ENCODE results near the gene C5orf58. TPM values are rescaled to one million over a fixed set of nuclear protein-coding genes. Genes with fewer than 3 reads are reported as not detected.

The C5orf58 gene
- total RNA-seq, 4 donors from 2014 or later, result 0.79 TPM; not detected in 3

- intact Hi-C loops (cut with DNase I; ENCODE audit: low total_unique reads), result no loop called here
Observed at GRCh38 chr5:170273968-170274710, 41.4 kb downstream of the C5orf58 start.

GRCh38 chr5:170275376-170275994, 42.7 kb downstream of the C5orf58 start:
- Histone ChIP-seq H3K9me3 (no peaks in the 10 kb centered on the region), H3K27me3 (no peaks in the 10 kb centered on the region), H3K4me1 (peaks cover 3 to 41% (median 15%) of the 10 kb centered on the region in 4 donors), H3K27ac (peak overlapping the region; percentile 34 to 55 (median 46)), H3K36me3 (no peaks in the 10 kb centered on the region), H3K4me3 (no peak overlapping the region)
- in situ Hi-C loops (cut with MboI; ENCODE audit: low pct_ligation_motif_present in 1 of 4, low pct_unique_long_range_greater_than_20kb in 1 of 4, low sequenced_read_pairs in 3 of 4), result no loop called here
- TF ChIP-seq CTCF (IDR thresholded peaks at IDR 0.05) (no peak), POLR2AphosphoS5 (IDR thresholded peaks at IDR 0.05) (no peak), EP300 (IDR thresholded peaks at IDR 0.05; ENCODE audit: low read depth) (no peak), POLR2A (IDR thresholded peaks at IDR 0.05) (no peak)
- intact Hi-C loops (cut with DNase I; ENCODE audit: low total_unique reads), result no loop called here
- DNase-seq, result no peak
- WGBS, 2 donors (ENCODE audit: low coverage in 1 of 2), result 74 to 100% methylated on average over 1 to 8 of the region's 8 CpGs

More at GRCh38 chr5:170273968-170274710, 41.4 kb downstream of the C5orf58 start:
- WGBS, 2 donors (ENCODE audit: low coverage in 1 of 2), result 20 to 53% methylated on average over 1 to 8 of the region's 8 CpGs
- DNase-seq, result no peak
- Histone ChIP-seq H3K36me3 (no peaks in the 10 kb centered on the region), H3K4me3 (no peak overlapping the region), H3K4me1 (peaks cover 0 to 32% (median 3%) of the 10 kb centered on the region in 4 donors), H3K9me3 (no peaks in the 10 kb centered on the region), H3K27ac (peak overlapping the region in 2 of 4 donors; percentile 2 to 37), H3K27me3 (no peaks in the 10 kb centered on the region)
- no peak for TF ChIP-seq POLR2AphosphoS5 (IDR thresholded peaks at IDR 0.05)
- TF ChIP-seq CTCF (IDR thresholded peaks at IDR 0.05), result no peak
- no peak for TF ChIP-seq EP300 (IDR thresholded peaks at IDR 0.05; ENCODE audit: low read depth)
- no peak for TF ChIP-seq POLR2A (IDR thresholded peaks at IDR 0.05)
- in situ Hi-C loops (cut with MboI; ENCODE audit: low pct_ligation_motif_present in 1 of 4, low pct_unique_long_range_greater_than_20kb in 1 of 4, low sequenced_read_pairs in 3 of 4), result loop anchor here in 2 of 4 donors (25.0 kb wide), 1 partner anchor 138 kb away; no protein-coding TSS in a partner anchor

GRCh38 chr5:170276140-170276539, 43.4 kb downstream of the C5orf58 start:
- 97 to 100% methylated on average over 1 to 2 of the region's 2 CpGs for WGBS, 2 donors (ENCODE audit: low coverage in 1 of 2)
- H3K4me3 ChIP-seq, result no peak overlapping the region
- in situ Hi-C loops (cut with MboI; ENCODE audit: low pct_ligation_motif_present in 1 of 4, low pct_unique_long_range_greater_than_20kb in 1 of 4, low sequenced_read_pairs in 3 of 4) (no loop called here), intact Hi-C loops (cut with DNase I; ENCODE audit: low total_unique reads) (no loop called here)
- DNase-seq, result no peak
- H3K27me3 ChIP-seq, result no peaks in the 10 kb centered on the region
- peak overlapping the region; percentile 22 to 55 (median 42) for H3K27ac ChIP-seq
- H3K9me3 ChIP-seq, result no peaks in the 10 kb centered on the region
- peaks cover 3 to 48% (median 16%) of the 10 kb centered on the region in 4 donors for H3K4me1 ChIP-seq
- TF ChIP-seq CTCF (IDR thresholded peaks at IDR 0.05), result no peak
- no peak for TF ChIP-seq EP300 (IDR thresholded peaks at IDR 0.05; ENCODE audit: low read depth)
- no peak for TF ChIP-seq POLR2A (IDR thresholded peaks at IDR 0.05)
- no peak for TF ChIP-seq POLR2AphosphoS5 (IDR thresholded peaks at IDR 0.05)
- no peaks in the 10 kb centered on the region for H3K36me3 ChIP-seq

- 46 to 65% methylated on average over 4 to 6 of the region's 6 CpGs for WGBS, 2 donors (ENCODE audit: low coverage in 1 of 2)
- no peak for DNase-seq
- Histone ChIP-seq H3K27me3 (no peaks in the 10 kb centered on the region), H3K9me3 (no peaks in the 10 kb centered on the region), H3K27ac (peak overlapping the region; percentile 7 to 48 (median 32)), H3K4me1 (peaks cover 3 to 40% (median 16%) of the 10 kb centered on the region in 4 donors), H3K36me3 (no peaks in the 10 kb centered on the region), H3K4me3 (no peak overlapping the region)
- intact Hi-C loops (cut with DNase I; ENCODE audit: low total_unique reads), result no loop called here
- TF ChIP-seq POLR2AphosphoS5 (IDR thresholded peaks at IDR 0.05) (no peak), CTCF (IDR thresholded peaks at IDR 0.05) (no peak), EP300 (IDR thresholded peaks at IDR 0.05; ENCODE audit: low read depth) (no peak), POLR2A (IDR thresholded peaks at IDR 0.05) (no peak)
- in situ Hi-C loops (cut with MboI; ENCODE audit: low pct_ligation_motif_present in 1 of 4, low pct_unique_long_range_greater_than_20kb in 1 of 4, low sequenced_read_pairs in 3 of 4), result no loop called here
Observed at GRCh38 chr5:170277867-170278281, 45.1 kb downstream of the C5orf58 start.

Data from transverse colon (tissue), 4 donors.